ENCODE data around the gene BABAM2. TPM values are rescaled to one million over a fixed set of nuclear protein-coding genes. Genes with fewer than 3 reads are reported as not detected.
A peak's percentile ranks its signal among the peaks of the same experiment; 100 is the strongest.

The BABAM2 gene
- total RNA-seq, 6 experiments from 2014 or later: 17.1 to 39.4 (median 25.5) TPM

DNA sequence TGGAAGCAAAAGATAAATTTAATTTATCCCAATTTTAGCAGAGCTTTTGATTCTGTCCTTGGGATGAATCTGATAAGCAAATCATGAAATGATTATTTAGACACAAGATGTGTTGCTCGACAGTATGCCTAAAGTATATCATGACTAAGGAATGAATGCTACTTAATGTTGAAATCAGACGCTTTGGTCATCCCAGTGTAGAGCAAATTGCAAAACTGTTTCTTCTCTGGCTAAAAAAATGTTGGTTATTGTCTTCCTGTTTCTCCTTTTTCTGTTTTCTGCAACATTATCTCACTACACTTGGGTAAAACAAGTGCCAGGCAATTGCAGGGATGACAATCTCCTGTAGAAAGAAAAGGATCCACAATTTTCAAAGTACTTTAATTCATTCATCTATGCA, 66.4 kb downstream of the BABAM2 start:
- TF ChIP-seq CTCF (IDR thresholded peaks at IDR 0.05): no peak
- no peak for TF ChIP-seq POLR2A (IDR thresholded peaks at IDR 0.05)
- Histone ChIP-seq H3K9me3 (no peaks in the 10 kb centered on the region), H3K27ac (no peak overlapping the region), H3K36me3 (no peaks in the 10 kb centered on the region), H3K4me1 (peaks cover 0 to 27% (median 8%) of the 10 kb centered on the region in 4 donors), H3K27me3 (no peaks in the 10 kb centered on the region), H3K4me3 (no peak overlapping the region)
- no peak for ATAC-seq
- intact Hi-C loops (cut with DNase I): no loop called here
- no peak for DNase-seq
- 62% methylated on average over 2 of the region's 2 CpGs for WGBS (ENCODE audit: insufficient coverage, low coverage, low lambda C conversion rate, missing lambda C conversion rate)

DNA sequence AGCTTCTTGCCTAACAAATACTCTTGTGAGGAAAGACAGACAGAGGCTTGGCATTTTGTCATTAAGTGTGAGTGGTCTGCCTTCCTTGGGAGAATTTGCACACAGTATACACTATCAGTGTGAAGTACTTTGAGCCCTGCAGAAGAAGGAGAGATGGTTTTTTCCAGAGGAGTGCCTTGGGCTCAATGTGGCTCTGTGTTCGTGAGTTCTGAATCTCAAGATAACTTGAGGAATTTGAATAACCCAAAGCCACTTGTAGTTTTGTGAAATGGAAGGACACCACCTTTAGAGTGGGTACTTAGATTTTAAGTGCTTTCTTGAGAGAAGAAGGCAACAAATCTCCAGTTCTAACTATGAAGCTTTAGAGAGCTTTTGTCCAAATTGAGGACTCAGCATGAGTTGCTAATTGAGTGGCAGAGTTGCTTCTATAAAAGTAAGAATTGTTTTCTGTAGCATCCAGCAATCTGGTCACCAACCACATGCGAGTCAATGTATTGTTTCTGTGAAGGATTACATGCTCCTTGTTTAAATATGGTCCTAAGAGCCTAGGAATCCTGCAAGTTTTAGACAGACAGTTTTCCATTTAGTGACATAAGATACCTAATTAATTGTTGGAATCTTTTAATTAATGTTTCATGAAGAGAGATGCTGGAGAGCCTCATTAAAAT, 68.3 kb downstream of the BABAM2 start:
- TF ChIP-seq POLR2A (IDR thresholded peaks at IDR 0.05): no peak
- TF ChIP-seq CTCF (IDR thresholded peaks at IDR 0.05): no peak
- no peak for ATAC-seq
- 95% methylated on average over 2 of the region's 2 CpGs for WGBS (ENCODE audit: insufficient coverage, low coverage, low lambda C conversion rate, missing lambda C conversion rate)
- Histone ChIP-seq H3K9me3 (no peaks in the 10 kb centered on the region), H3K4me3 (no peak overlapping the region), H3K27ac (peak overlapping the region in 1 of 3 donors; percentile 14), H3K4me1 (peaks cover 0 to 27% (median 8%) of the 10 kb centered on the region in 4 donors), H3K27me3 (no peaks in the 10 kb centered on the region), H3K36me3 (no peaks in the 10 kb centered on the region)
- intact Hi-C loops (cut with DNase I): no loop called here
- DNase-seq: no peak

DNA sequence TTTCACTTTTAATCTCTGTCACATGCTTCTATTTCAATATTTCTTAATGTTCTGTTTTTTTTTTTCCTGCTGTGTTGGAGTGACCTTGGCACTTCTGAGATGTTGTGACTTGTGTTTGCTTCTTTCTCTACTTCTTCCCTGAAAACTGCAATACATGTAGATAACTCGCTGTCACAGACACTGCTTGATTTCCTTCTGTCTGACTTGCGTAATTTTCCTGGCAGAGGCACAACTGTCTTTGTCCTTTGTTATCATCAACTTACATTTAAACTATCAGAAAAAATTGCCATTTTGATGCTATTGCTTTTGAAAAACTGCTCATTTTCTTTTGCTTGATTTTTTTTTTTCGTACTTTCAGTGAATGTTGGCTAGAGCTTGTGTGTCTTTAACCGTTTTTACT, 69.0 kb downstream of the BABAM2 start:
- intact Hi-C loops (cut with DNase I): no loop called here
- H3K4me3 ChIP-seq: no peak overlapping the region
- WGBS (ENCODE audit: insufficient coverage, low coverage, low lambda C conversion rate, missing lambda C conversion rate): 8% methylated on average over 4 of the region's 4 CpGs
- no peak for TF ChIP-seq CTCF (IDR thresholded peaks at IDR 0.05)
- TF ChIP-seq POLR2A (IDR thresholded peaks at IDR 0.05): no peak
- ATAC-seq (peak; percentile 59 to 82 (median 73)), DNase-seq (peak in 1 of 3 donors; percentile 70)
- peak overlapping the region in 1 of 3 donors; percentile 14 for H3K27ac ChIP-seq
- no peaks in the 10 kb centered on the region for H3K9me3 ChIP-seq
- no peaks in the 10 kb centered on the region for H3K36me3 ChIP-seq
- peaks cover 0 to 23% (median 5%) of the 10 kb centered on the region in 4 donors for H3K4me1 ChIP-seq
- H3K27me3 ChIP-seq: no peaks in the 10 kb centered on the region

GRCh38 chr2:27960237-27960912, 69.8 kb downstream of the BABAM2 start:
- Histone ChIP-seq H3K27ac (no peak overlapping the region), H3K4me3 (no peak overlapping the region), H3K27me3 (no peaks in the 10 kb centered on the region)

More at GRCh38 chr2:27960237-27960912, 69.8 kb downstream of the BABAM2 start:
- intact Hi-C loops (cut with DNase I): no loop called here
- Histone ChIP-seq H3K36me3 (no peaks in the 10 kb centered on the region), H3K4me1 (peaks cover 0 to 20% (median 6%) of the 10 kb centered on the region in 4 donors), H3K9me3 (no peaks in the 10 kb centered on the region)
- WGBS (ENCODE audit: insufficient coverage, low coverage, low lambda C conversion rate, missing lambda C conversion rate): 59% methylated on average over 4 of the region's 4 CpGs
- DNase-seq (no peak), ATAC-seq (no peak)
- TF ChIP-seq POLR2A (IDR thresholded peaks at IDR 0.05) (no peak), CTCF (IDR thresholded peaks at IDR 0.05) (no peak)

Measured in right lobe of liver (tissue), 6 donors.